ENCODE measurements around the gene RNF166. TPM values are rescaled to one million over a fixed set of nuclear protein-coding genes. Genes with fewer than 3 reads are reported as not detected.

RNF166 gene
- total RNA-seq, 1 donor from 2014 or later, result 17.0 TPM

DNA sequence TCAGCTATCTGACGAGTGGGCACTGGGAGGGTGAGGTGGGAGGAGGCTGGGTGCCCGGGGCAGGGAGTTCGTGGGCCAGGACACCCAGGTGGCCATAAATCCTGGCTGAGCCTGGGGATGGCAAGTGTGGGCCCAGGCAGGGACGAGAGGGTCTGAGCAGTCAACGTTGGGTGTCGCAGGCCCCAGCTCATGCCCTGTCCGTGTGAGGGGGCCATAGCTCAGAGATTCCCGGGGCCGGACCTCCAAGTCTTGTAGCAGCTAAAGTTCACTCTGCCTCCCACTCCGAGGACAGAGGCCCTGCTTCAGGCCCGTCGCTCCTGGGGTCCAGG, 34.5 kb upstream of the RNF166 start:
- no peak for DNase-seq (ENCODE audit: missing footprints)
- ATAC-seq, result no peak
- intact Hi-C loops (cut with DNase I), result no loop called here

DNA sequence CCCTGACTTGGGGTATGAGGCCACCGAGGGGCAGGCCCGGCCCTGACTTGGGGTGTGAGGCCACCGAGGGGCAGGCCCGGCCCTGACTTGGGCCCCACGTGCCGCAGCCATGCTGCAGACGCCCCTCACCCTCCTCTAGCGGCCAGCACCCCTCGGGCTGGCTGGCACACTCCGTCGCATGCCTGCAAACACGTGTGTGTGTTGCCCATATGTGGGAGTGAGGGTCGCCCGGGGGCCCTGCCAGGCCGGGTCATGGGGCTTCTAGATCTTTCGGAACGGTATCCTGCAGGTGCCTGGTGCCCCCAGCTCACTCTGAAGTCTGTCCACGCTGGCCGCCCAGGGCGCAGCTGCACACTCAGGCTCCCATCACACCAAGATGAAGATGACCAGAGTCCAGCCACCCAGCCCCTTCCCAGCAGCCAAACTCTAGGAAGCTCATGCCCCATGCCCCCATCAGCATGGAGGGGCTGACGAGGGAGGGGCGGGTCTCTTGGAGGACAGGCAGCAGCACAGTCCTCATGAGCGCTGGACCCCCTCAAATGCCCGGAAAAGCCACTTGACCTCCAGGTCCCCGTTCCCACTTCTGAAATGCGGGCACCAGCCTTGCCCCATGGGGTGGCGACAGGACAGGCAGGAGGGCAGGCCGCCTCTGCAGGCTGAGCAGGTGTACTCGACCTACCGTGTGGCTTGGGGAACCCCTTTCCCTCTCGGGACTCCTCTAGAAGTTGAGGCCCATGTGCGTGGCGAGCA, 33.9 kb upstream of the RNF166 start:
- intact Hi-C loops (cut with DNase I), result loop anchor here (5.0 kb wide), 2 partner anchors 117 to 427 kb away; partner anchors contain the start of genes GALNS and TRAPPC2L
- no peak for DNase-seq (ENCODE audit: missing footprints)
- no peak for ATAC-seq

DNA sequence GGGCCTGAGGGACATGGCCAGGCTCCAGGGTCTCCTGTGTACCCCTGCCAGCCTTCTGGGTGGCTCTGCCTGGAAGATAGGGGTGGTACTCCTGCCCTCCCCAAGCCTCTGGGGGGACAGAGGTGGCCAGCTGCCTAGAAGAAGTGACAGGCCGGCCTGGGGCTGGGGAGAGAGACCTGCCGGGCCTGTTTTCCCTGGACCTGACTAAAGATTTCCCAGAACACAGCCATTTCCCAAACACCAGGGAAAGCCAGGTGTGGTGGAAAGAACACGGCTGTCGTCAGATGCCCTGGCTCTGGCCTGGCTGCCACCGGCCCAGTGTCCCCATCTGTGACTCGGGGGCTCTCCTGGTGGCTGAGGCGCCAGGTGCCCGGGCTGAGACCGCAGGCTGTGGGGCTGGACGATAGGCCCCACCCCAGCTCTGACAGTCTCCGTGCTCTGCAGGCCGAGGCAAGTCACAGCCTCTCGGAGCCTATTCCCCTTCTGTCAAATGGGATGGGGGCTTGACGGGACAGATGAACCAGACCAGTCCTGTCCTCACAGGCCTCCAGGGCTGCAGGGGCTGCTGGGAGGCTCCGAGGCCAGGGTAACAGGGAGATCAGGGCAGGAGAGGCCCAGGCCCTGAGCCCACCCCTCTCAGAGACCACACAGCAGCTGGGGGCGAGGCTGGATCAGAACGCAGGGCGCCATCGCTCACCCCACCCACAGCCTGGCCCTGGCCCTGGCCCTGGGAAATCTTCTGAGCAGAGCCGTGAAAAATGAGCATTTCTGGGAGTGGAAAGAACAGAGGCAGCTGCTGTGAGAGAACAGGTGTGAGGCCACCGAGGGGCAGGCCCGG, 33.1 kb upstream of the RNF166 start:
- no peak for ATAC-seq
- intact Hi-C loops (cut with DNase I), result loop anchor here (5.0 kb wide), 2 partner anchors 118 to 428 kb away; partner anchors contain the start of genes GALNS and TRAPPC2L
- no peak for DNase-seq (ENCODE audit: missing footprints)

DNA sequence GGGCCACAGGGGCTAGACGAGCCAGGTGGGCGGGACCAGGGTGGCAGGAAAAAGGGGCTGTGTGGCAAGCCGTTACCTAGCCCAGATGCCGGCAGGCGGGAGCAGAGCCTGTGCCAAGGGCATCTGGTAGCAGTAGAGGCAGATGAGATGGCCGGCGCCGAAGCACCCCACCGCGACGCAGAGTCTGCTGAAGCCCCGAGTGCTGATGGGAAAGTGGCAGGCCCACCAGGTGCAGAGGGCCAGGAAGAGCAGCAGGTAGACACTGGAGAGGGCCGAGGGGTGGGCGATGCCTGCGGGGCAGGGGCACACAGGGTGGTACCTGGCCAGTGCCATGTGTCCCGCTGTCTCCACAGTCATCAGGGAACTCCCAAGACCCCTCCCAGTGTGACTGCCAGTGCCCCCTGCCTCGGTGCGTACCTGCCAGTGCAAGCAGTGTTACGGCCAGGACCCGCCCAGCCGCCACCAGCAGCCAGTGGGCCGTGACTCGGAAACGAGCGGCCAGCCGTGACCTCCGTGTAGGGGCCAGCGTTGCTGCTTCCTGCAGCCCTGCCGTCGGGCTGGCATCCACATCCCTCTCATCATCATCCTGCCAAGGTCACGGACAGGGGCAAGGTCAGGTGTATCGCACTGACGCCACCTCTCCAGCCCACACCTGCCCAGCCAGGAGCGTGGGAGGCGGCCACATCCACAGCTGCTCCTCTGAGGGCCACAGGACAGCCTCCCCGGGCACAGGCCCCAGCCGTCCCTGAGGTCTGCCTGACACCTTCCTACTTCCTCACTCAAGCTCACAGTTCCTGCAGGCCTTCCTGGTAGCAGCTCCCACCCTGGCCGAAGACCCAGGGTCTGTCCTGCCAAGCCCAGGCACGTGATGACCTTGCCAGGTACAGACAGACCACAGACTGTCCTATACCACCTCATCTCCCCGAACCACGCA, 32.2 kb upstream of the RNF166 start:
- ATAC-seq, result no peak
- intact Hi-C loops (cut with DNase I), result loop anchor here (5.0 kb wide), 2 partner anchors 119 to 429 kb away; partner anchors contain the start of genes GALNS and TRAPPC2L
- DNase-seq (ENCODE audit: missing footprints), result peak; percentile 60

DNA sequence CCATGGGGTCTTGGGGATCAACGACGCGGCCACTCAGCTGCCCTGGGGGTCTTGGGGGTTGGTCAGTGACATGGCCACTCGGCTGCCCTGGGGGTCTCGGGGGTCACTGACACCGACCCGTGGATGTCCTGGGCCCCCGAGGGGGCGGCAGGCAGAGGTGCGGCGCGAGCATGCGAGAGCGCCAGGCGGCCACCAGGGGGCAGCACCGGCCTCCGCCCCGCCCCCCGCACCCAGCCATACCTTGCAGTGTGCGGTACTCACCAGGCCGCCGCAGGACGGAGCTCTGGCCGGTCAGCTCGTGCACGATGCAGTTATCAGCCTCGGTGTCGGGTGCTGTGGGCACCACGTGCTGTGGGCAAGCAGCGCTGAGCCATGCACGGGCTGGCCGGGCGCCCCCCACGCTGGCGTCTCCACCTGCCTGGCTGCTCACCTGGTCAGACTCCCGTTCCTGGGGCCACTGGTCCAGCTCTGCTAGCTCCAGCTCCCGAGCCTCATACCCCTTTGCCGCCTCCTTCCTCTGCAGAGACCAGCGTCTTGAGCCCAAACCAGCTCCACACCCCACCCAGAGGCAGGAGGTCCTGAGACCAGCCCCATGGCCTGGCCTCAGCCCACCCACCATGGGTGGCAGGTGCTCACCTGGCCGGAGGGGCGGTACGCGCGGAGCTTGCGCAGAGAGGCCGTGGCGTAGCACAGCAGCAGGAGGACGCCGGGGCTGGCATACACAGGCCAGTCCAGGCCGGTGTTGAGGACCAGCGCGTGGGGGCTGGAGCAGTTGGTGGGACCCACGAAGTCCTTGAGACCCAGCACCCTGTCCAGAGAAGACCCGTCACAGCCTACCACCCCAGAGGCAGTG, 31.3 kb upstream of the RNF166 start:
- DNase-seq (ENCODE audit: missing footprints) (peak; percentile 93), ATAC-seq (peak; percentile 79)
- intact Hi-C loops (cut with DNase I), result loop anchor here (1.0 to 5.0 kb wide), 3 partner anchors 48 to 430 kb away; partner anchors contain the start of genes GALNS, PIEZO1 and TRAPPC2L

DNA sequence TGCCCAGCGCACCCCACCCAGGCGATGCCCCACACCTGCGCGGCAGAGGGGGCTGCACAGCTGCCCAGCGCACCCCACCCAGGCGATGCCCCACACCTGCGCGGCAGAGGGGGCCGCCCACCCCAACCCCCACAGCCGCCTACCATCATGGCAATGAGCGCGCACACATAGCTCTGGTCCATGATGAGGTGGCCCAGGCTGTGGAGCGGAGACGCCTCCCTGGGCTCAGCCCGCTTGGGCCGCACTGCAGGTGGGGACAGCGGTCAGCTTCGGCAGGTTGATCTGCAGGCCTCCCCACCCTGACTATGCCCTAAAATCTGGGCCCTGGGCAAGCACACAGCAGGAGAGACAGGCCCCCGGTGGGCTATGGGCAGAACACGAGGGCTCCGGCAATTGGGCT, 30.3 kb upstream of the RNF166 start:
- ATAC-seq (no peak), DNase-seq (ENCODE audit: missing footprints) (no peak)
- intact Hi-C loops (cut with DNase I), result loop anchor here (5.0 kb wide), 2 partner anchors 121 to 431 kb away; partner anchors contain the start of genes GALNS and TRAPPC2L

DNA sequence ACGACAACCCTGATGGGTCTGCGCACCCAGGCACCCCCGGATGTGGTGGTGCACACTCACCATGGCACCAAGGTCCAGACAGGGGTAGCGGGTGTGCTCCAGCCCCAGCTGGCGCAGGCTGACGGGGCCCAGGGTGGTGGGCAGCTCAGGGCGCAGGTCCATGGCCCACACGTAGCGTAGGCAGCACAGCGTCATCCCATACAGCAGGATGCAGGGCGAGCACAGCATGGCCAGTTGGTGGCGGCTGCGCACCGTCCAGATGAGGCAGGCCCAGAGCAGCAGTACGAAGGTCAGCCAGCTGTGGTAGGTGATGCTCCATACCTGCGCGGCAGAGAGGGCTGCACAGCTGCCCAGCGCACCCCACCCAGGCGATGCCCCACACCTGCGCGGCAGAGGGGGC, 29.9 kb upstream of the RNF166 start:
- no peak for ATAC-seq
- intact Hi-C loops (cut with DNase I), result loop anchor here (5.0 kb wide), 2 partner anchors 121 to 431 kb away; partner anchors contain the start of genes GALNS and TRAPPC2L

DNA sequence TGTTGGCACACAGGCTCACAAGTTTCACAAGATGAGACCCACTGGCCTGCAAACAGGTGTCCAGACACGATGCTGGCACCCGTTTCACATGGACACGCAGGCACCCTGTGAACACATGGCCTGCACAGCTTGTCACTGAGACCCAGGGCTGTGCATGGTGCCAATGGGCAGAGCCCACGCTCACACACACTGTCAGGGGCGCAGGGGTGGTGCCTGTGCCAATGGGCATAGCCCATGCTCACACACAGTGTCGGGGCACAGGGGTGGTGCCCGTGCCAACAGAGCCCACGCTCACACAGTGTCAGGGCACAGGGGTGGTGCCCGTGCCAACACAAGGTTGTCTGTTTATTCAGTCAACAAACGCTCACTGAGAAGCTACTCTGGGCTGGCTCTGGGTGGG, 29.4 kb upstream of the RNF166 start:
- intact Hi-C loops (cut with DNase I), result loop anchor here (5.0 kb wide), 2 partner anchors 122 to 432 kb away; partner anchors contain the start of genes GALNS and TRAPPC2L
- DNase-seq (ENCODE audit: missing footprints), result no peak
- ATAC-seq, result no peak

More for the DNA sequence above, 29.9 kb upstream of the RNF166 start:
- no peak for DNase-seq (ENCODE audit: missing footprints)

DNA sequence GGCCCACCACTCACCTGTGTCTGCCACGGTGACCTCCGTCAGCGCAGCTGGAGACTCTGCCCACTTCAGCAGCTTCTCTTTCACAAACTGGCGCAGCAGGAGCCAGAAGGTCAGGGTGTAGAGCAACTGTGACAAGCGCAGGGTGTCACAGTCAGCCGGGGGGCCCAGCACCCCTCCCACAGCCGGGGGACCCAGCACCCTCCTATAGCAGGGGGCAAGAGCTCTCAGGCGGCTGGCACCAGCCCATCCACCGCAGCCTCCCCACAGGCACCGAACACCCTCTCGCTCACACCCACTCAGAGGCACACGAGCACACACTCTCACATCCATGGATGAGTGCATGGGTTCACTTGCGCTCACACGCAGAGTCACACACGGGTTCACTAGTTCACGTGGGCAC, 28.9 kb upstream of the RNF166 start:
- intact Hi-C loops (cut with DNase I), result loop anchor here (5.0 kb wide), 2 partner anchors 122 to 432 kb away; partner anchors contain the start of genes GALNS and TRAPPC2L
- DNase-seq (ENCODE audit: missing footprints), result no peak

DNA sequence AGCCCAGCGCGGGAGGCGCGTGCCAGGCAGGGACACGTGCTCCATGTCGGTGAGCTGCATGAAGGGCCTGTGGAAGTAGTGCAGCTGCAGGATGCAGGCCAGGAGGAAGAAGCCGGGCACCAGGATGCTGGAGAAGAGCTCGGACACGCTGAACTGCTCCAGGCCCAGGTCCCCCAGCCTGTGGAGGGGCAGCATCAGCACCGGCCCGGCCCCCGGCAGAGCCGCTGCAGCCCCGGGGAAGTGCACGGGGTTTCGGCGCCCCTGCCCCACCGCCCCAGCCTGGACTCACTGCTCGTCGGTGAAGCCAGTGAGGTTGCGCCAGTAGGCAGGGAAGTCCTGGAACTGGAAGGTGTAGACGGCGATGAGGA, 28.1 kb upstream of the RNF166 start:
- intact Hi-C loops (cut with DNase I), result no loop called here
- no peak for DNase-seq (ENCODE audit: missing footprints)
- ATAC-seq, result no peak

More for the DNA sequence above, 28.9 kb upstream of the RNF166 start:
- ATAC-seq, result no peak

DNA sequence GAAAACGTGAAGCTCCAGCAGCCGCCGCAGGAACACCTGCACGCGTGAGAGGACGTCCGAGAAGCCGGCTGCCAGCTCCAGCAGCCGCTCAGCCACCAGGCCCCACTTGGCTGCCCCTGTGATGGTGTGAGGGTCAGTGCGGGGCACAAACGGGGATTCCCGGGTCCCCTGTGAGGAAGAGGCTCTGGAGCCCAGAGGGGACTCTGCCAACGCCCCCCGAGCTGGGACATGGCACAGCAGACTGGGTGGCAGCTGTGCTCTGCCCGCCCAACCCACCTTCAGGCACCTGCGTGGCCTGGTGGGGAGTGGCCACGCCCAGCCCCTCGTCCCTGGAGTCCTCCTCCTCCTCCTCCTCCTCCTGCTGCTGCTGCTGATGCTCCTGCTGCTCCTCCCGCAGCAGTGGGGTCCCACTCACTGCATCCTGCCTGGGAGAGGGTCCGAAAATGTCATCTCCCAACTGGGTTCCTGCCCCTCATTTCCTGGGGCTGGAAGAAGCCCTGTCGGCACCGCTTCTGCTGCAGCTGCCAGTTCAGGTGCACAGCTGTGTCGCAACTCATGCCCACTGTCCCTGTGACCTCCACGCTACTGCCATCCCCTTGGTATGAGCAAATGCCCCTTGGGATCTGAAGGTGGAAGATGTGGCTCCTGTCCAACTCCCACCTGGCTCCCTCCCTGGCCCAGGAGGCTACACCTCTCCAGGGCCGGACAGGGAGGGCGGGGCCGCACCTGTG, 27.6 kb upstream of the RNF166 start:
- intact Hi-C loops (cut with DNase I), result no loop called here
- ATAC-seq (no peak), DNase-seq (ENCODE audit: missing footprints) (no peak)

DNA sequence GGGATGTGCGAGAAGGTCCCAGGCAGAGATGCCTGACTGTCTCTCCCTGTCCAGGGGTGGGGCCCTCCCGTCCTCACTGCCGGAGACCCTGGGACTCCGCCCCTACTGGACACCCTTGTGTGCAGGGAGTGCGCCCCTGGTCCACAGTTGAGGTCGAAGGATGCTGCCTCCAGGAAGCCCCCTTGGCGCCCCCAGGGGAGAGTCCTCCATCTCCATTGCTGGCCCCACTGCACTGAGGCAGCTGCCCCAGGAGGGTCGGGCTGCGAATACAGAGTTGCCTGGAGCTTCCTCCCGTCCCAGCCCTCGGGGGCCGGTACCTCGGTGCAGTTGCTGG, 26.7 kb upstream of the RNF166 start:
- no peak for DNase-seq (ENCODE audit: missing footprints)
- intact Hi-C loops (cut with DNase I), result no loop called here
- no peak for ATAC-seq

DNA sequence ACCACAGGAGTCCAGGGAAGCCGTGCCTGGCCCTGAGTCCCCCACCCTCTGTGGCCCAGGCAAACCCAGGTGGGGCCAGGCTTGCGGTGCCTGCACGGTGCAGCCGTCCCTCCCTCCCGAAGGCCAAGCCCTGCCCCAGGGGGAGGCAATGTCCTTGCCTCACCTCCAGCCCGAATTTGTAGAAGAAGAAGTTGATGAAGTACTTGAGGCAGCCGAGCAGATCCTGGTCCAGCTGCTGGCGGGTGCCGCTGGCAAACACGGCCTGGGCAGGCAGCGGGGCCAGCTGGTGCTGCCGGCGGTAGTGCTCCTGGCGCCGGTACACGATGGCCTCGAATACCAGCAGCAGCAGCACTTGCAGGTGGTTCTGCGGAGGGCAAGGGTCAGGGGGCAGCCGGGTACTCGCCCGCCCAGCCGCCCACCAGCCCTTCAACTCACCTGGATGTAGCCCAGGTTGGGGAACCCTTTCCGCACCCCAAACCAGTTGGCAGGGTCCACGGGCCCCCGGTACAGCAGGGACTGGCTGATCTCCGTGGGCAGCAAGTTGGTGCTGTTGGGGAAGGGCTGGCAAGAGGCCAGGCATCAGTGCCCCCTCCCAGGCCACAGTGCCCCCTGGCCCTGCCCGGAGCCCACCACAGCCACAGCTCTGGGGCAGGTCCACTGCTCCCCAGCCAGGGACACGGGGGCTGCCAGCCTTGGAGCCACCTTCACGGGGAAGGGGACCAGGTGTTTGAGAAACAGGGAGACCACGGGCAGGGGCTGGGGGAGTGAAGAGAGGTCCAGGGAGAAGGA, 26.2 kb upstream of the RNF166 start:
- intact Hi-C loops (cut with DNase I), result no loop called here
- DNase-seq (ENCODE audit: missing footprints) (peak; percentile 8), ATAC-seq (no peak)

DNA sequence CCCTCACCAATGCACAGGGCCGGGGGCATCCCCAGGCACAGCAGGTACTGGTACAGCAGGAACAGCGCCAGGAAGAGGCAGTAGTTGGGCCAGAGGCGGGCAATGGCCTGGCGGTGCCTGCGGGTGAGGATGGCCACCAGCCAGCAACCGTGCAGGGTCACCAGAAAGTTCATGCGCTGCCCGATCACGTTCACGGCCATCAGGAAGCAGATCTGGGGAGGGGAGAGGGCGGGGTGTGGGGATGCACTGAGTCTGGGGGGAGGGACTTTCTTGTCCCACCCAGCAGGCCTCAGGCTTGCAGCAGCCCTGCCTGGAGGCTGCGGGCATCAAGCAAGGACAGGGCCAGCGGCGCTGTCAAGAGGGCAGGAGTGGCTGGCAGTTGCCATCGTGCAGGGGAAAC, 25.5 kb upstream of the RNF166 start:
- ATAC-seq (no peak), DNase-seq (ENCODE audit: missing footprints) (peak; percentile 22)
- intact Hi-C loops (cut with DNase I), result no loop called here

DNA sequence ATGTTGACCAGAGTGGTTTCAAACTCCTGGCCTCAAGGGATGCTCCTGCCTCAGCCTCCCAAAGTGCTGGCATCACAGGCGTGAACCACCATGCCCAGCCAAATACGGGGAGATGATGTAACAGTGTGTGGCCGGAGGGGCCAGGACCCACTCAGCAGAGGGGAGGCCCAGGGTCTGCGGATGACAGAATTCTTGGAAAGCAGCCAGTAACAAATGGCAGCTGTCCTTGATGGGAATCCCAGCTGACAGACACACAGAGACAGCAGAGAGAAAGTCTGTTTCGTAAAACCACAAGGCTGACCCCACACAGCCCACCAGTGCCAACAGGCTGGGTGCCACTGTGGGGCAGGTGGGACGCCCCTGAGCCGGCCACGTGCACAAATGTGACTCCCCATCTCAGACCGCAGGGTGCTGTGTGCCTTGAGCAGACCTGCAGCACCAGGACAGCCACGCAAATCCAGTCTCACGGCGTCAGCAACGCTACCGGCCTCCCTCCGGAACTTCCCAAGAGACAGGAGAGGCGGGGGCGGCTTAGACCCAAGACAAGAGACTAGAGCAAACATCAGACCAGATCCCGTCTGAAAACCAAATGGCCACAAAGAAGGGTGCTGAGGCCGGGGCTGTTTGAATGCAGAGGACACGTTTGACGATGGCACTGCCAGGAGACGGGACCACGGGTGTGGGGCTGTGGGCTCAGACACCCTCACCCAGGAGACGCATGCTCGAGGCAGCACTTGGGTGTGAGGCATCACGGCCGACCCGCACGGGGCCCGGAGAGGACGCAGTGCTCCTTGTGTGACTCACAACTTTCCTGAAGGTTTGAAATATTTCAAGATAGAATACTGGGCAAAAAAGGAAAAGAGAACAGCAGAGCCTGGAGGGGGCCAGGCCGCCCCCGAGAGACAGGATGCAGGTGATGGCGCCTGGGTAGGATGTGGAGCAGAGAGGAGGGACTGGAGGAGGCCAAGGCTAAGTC, 24.7 kb upstream of the RNF166 start:
- ATAC-seq (no peak), DNase-seq (ENCODE audit: missing footprints) (peak; percentile 63)
- intact Hi-C loops (cut with DNase I), result no loop called here

All from Right ventricle myocardium inferior (tissue), 1 donor.